ENCODE results near the gene CPD.

The CPD gene

DNA sequence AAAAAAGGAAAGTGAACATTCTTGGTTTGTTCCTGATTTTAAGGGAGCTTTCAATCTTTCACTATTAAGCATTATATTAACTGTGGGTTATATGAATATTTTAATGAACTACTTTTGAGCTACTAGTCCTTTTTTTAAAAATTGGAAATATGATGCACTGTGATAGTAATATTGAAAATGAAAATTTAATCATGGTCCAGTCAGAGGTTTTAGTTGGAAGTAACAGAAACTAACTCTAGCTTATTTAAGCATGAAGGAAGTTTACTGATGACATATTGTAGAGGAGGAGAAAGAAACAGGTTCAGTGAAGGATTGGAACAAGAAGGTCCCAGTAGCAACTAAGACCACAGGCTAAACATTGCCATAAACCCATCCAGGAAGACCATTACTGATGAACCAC is 24.0 kb upstream of the CPD start:
- no peak for TF ChIP-seq CTCF (IDR thresholded peaks at IDR 0.05; ENCODE audit: low read depth, low read length, missing control alignments)
- DNase-seq (ENCODE audit: low read depth), result no peak
- H3K4me3 ChIP-seq (ENCODE audit: low read depth, low read length), result no peak overlapping the region
- in situ Hi-C loops (cut with HindIII; ENCODE audit: low sequenced_read_pairs), result no loop called here

GRCh38 chr17:30357476-30357875 is 21.3 kb upstream of the CPD start:
- no peak overlapping the region for H3K4me3 ChIP-seq (ENCODE audit: low read depth, low read length)
- no peak for TF ChIP-seq CTCF (IDR thresholded peaks at IDR 0.05; ENCODE audit: low read depth, low read length, missing control alignments)
- in situ Hi-C loops (cut with HindIII; ENCODE audit: low sequenced_read_pairs), result no loop called here
- no peak for DNase-seq (ENCODE audit: low read depth)

- in situ Hi-C loops (cut with HindIII; ENCODE audit: low sequenced_read_pairs), result no loop called here
- H3K4me3 ChIP-seq (ENCODE audit: low read depth, low read length), result no peak overlapping the region
- DNase-seq (ENCODE audit: low read depth), result no peak
- no peak for TF ChIP-seq CTCF (IDR thresholded peaks at IDR 0.05; ENCODE audit: low read depth, low read length, missing control alignments)
These were observed 20.5 kb upstream of the CPD start for GRCh38 chr17:30358055-30358760.

- no peak for TF ChIP-seq CTCF (IDR thresholded peaks at IDR 0.05; ENCODE audit: low read depth, low read length, missing control alignments)
- no peak for DNase-seq (ENCODE audit: low read depth)
These were observed 18.5 kb upstream of the CPD start for GRCh38 chr17:30360086-30360808.

DNA sequence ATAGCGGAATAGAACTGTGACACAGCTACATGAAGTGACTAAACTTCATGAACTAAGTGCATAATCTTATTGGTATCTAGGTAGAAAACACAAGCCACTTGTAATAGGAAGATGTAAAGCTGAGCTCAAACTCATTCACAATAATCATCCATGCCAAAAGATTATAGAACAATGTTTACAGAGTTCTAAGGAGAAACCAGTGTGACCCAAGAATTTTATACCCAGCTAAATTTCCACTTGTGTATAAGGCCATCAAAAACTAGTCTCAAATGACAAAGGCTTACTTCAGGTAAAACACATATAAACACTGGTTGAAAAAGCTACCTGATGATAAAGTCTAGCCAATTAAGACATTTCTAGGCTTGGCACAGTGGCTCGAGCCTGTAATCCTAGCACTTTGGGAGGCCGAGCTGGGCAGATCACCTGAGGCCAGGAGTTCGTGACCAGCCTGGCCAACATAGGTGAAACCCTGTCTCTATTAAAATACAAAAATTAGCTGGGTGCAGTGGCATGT is 16.9 kb upstream of the CPD start:
- H3K4me3 ChIP-seq (ENCODE audit: low read depth, low read length), result no peak overlapping the region
- DNase-seq (ENCODE audit: low read depth), result no peak
- in situ Hi-C loops (cut with HindIII; ENCODE audit: low sequenced_read_pairs), result no loop called here
- TF ChIP-seq CTCF (IDR thresholded peaks at IDR 0.05; ENCODE audit: low read depth, low read length, missing control alignments), result no peak

More at GRCh38 chr17:30360086-30360808, 18.5 kb upstream of the CPD start:
- in situ Hi-C loops (cut with HindIII; ENCODE audit: low sequenced_read_pairs), result no loop called here
- H3K4me3 ChIP-seq (ENCODE audit: low read depth, low read length), result no peak overlapping the region

- DNase-seq (ENCODE audit: low read depth), result no peak
- no peak overlapping the region for H3K4me3 ChIP-seq (ENCODE audit: low read depth, low read length)
- no peak for TF ChIP-seq CTCF (IDR thresholded peaks at IDR 0.05; ENCODE audit: low read depth, low read length, missing control alignments)
- in situ Hi-C loops (cut with HindIII; ENCODE audit: low sequenced_read_pairs), result no loop called here
These were observed 15.0 kb upstream of the CPD start for GRCh38 chr17:30363715-30364202.

Measured in astrocyte of the cerebellum (primary cell).